SK-N-SH (cell line): Measurements from ENCODE around the gene CCSER1. TPM values are rescaled to one million over a fixed set of nuclear protein-coding genes. Genes with fewer than 3 reads are reported as not detected.

Experiments
- CTCF ChIA-PET: fragments of 300-600, 350-600 bp; formaldehyde crosslinking; extraction: SDS; loops from one replicate; lab custom pipeline; 2021; lab: Yijun Ruan, JAX
- POLR2A ChIA-PET: fragments of 350-600 bp; sonication (Branson Sonifier 250); formaldehyde crosslinking; extraction: SDS; loops from one replicate; lab custom pipeline; 2020; ENCODE audit warnings: antibody characterized with exemption, inconsistent platforms; lab: Yijun Ruan, JAX
- DNase-seq: peaks from one replicate; pipeline ENCODE4 v3.0.0; 2012
- H2AFZ ChIP-seq: fragments of 200-600 bp; sonication (generic); 2 replicates; pipeline ENCODE4 v1.8.1; 2016; ENCODE audit warnings: antibody characterized with exemption, mild to moderate bottlenecking, low read depth
- H3F3A ChIP-seq: fragments of 200-600 bp; sonication (generic); replicated peaks from 2 replicates; pipeline ENCODE3; 2016; ENCODE audit warnings: antibody characterized with exemption, mild to moderate bottlenecking; ENCODE audit not compliant: insufficient read depth
- H3K27ac ChIP-seq, 2 experiments: fragments of 200-500 bp in 1 of 2; fragments of 200-600 bp in 1 of 2; sonication (Bioruptor generic) in 1 of 2; sonication (generic), shearing (Covaris generic) in 1 of 2; 2 replicates each; pipeline versions ENCODE4 v1.5.1 to v1.6.1; 2014 to 2016; ENCODE audit warnings: low read depth in 2 of 2, inconsistent platforms in 1 of 2, low read length in 1 of 2, mild to moderate bottlenecking in 1 of 2, mixed read lengths in 1 of 2
- H3K27me3 ChIP-seq: fragments of 200-600 bp; sonication (generic), shearing (Covaris generic); 2 replicates; pipeline ENCODE4 v1.6.1; 2016; ENCODE audit warnings: mixed run types; ENCODE audit not compliant: insufficient read depth
- H3K36me3 ChIP-seq, 2 experiments: fragments of 200-500 bp in 1 of 2; fragments of 200-600 bp in 1 of 2; sonication (Bioruptor generic) in 1 of 2; sonication (generic) in 1 of 2; replicated peaks in 1 of 2; 2 replicates each; pipeline versions ENCODE3 to v1.5.1; 2014 to 2016; ENCODE audit warnings: low read length in 1 of 2, mild to moderate bottlenecking in 1 of 2; ENCODE audit not compliant: insufficient read depth in 2 of 2, control insufficient read depth in 1 of 2
- H3K4me1 ChIP-seq, 2 experiments: fragments of 200-500 bp in 1 of 2; fragments of 200-600 bp in 1 of 2; sonication (Bioruptor generic) in 1 of 2; sonication (generic), shearing (Covaris generic) in 1 of 2; 2 replicates each; pipeline versions ENCODE4 v1.5.1 to v1.6.1; 2014 to 2016; ENCODE audit warnings: low read depth in 1 of 2, low read length in 1 of 2, mixed run types in 1 of 2; ENCODE audit not compliant: insufficient read depth in 2 of 2, control insufficient read depth in 1 of 2
- H3K4me2 ChIP-seq: fragments of 200-600 bp; sonication (generic), shearing (Covaris generic); 2 replicates; pipeline ENCODE4 v1.6.1; 2017; ENCODE audit warnings: mixed run types
- H3K4me3 ChIP-seq, 2 experiments: fragments of 200-500 bp in 1 of 2; fragments of 200-600 bp in 1 of 2; sonication (Bioruptor generic) in 1 of 2; sonication (generic), shearing (Covaris generic) in 1 of 2; 2 replicates each; pipeline versions ENCODE4 v1.5.1 to v1.8.1; 2014 to 2016; ENCODE audit warnings: low read depth in 2 of 2, inconsistent platforms in 1 of 2, low read length in 1 of 2, mild to moderate bottlenecking in 1 of 2, mixed read lengths in 1 of 2, moderate library complexity in 1 of 2
- H3K79me2 ChIP-seq: fragments of 200-600 bp; sonication (generic); 2 replicates; pipeline ENCODE4 v1.8.1; 2017; ENCODE audit warnings: mild to moderate bottlenecking; ENCODE audit not compliant: insufficient read depth
- H3K9ac ChIP-seq: fragments of 200-600 bp; sonication (generic); 2 replicates; pipeline ENCODE4 v1.6.1; 2017; ENCODE audit warnings: mixed run types
- H3K9me2 ChIP-seq: fragments of 200-600 bp; sonication (generic); 2 replicates; pipeline ENCODE4 v1.6.1; 2017; ENCODE audit warnings: mixed run types
- H3K9me3 ChIP-seq: fragments of 200-600 bp; sonication (generic); 2 replicates; pipeline ENCODE4 v1.6.1; 2017; ENCODE audit warnings: mixed run types, mild to moderate bottlenecking, moderate library complexity
- H4K20me1 ChIP-seq: fragments of 200-600 bp; sonication (generic); 2 replicates; pipeline ENCODE4 v1.6.1; 2017; ENCODE audit warnings: mild to moderate bottlenecking, mixed run types; ENCODE audit not compliant: insufficient read depth
- CTCF ChIP-seq: fragments of 200-600 bp; sonication (generic); IDR thresholded peaks from 2 replicates; pipeline ENCODE4 v1.6.1; 2017; ENCODE audit warnings: antibody characterized with exemption, mild to moderate bottlenecking, moderate library complexity
- MXI1 ChIP-seq: IDR thresholded peaks from 2 replicates; pipeline ENCODE4 v1.6.1; 2012; ENCODE audit warnings: mild to moderate bottlenecking, low read depth, low read length, improper control_type of control experiment
- RCOR1 ChIP-seq: fragments of 150-350 bp; IDR thresholded peaks from 2 replicates; pipeline ENCODE4 v1.6.1; 2017; ENCODE audit warnings: antibody characterized with exemption, low read length
- SMC3 ChIP-seq: IDR thresholded peaks from 2 replicates; pipeline ENCODE4 v1.6.1; 2012; ENCODE audit warnings: low read depth, low read length, improper control_type of control experiment
- USF2 ChIP-seq: fragments of 150-350 bp; IDR thresholded peaks from 2 replicates; pipeline ENCODE4 v1.6.1; 2017; ENCODE audit warnings: antibody characterized with exemption, low read length, low read depth, borderline replicate concordance
- WGBS: methylation state at CpG from one replicate; pipeline ENCODE4 v1.1.6; 2017; ENCODE audit warnings: low lambda C conversion rate; 5-methylcytosine and 5-hydroxymethylcytosine counted together
- polyA plus RNA-seq, 3 experiments: library from polyadenylated mRNA; depleted of rRNA; stranded (reverse); fragments of >200 nt; gene quantifications; 2 replicates each; pipeline ENCODE4 v1.2.3, GENCODE V29; 2012

CCSER1 gene
- polyA plus RNA-seq, 1 of the 3 experiments (the other 2 are of a cell fraction): 0.05 TPM

GRCh38 chr4:90126805-90127204, 389 bp upstream of the CCSER1 start:
- TF ChIP-seq SMC3 (no peak), CTCF (no peak), RCOR1 (no peak), USF2 (no peak)
- Histone ChIP-seq H3K4me3 (peak overlapping the region in 1 of 2 experiments; percentile 56; a peak in 2 of 4 replicates), H4K20me1 (no peaks in the 10 kb centered on the region), H3K4me1 (no peaks in the 10 kb centered on the region; a peak in 2 of 4 replicates), H3K27me3 (peaks cover 11% of the 10 kb centered on the region), H2AFZ (0 out of 2 replicates have a peak overlapping the region, but pooled peaks have one; percentile 72), H3K9me3 (no peaks in the 10 kb centered on the region), H3K9ac (no peak overlapping the region), H3K27ac (peak overlapping the region in 1 of 2 experiments; percentile 19; a peak in 1 of 4 replicates), H3F3A (no peaks in the 10 kb centered on the region), H3K4me2 (peak overlapping the region; percentile 81), H3K36me3 (no peaks in the 10 kb centered on the region), H3K79me2 (no peaks in the 10 kb centered on the region), H3K9me2 (no peaks in the 10 kb centered on the region)
- ChIA-PET CTCF (interaction anchor here (1.1 kb wide), 1 partner anchor 166 kb away, joined by 7 read pairs; no protein-coding TSS in a partner anchor), POLR2A (interaction anchor here (0.9 to 1.0 kb wide), 3 partner anchors 8 to 109 kb away, joined by 3 to 5 read pairs (median 3); no protein-coding TSS in a partner anchor)
- DNase-seq: no peak
- WGBS: 78% methylated on average over 8 of the region's 8 CpGs

- Histone ChIP-seq H3K9me2 (no peaks in the 10 kb centered on the region), H3K9ac (no peak overlapping the region), H2AFZ (0 out of 2 replicates have a peak overlapping the region, but pooled peaks have one; percentile 72), H3K27me3 (peaks cover 11% of the 10 kb centered on the region), H3K4me3 (peak overlapping the region; percentile 52 to 56), H3F3A (no peaks in the 10 kb centered on the region), H3K9me3 (no peaks in the 10 kb centered on the region), H3K27ac (peak overlapping the region in 1 of 2 experiments; percentile 84; a peak in 2 of 4 replicates), H3K79me2 (no peaks in the 10 kb centered on the region)
- POLR2A ChIA-PET: interaction anchor here (0.6 to 1.0 kb wide), 4 partner anchors 9 to 108 kb away, joined by 3 to 5 read pairs (median 3); no protein-coding TSS in a partner anchor
- DNase-seq: peak; percentile 72
- 0% methylated on average over 3 of the region's 81 CpGs for WGBS
- TF ChIP-seq MXI1 (0 out of 2 replicates have a peak, but pooled peaks have one; percentile 7), RCOR1 (no peak)
- TF ChIP-seq, all 33 proteins: peak for 1
- Histone ChIP-seq H3K4me1 (no peaks in the 10 kb centered on the region; a peak in 2 of 4 replicates), H3K4me2 (peak overlapping the region; percentile 81), H3K36me3 (no peaks in the 10 kb centered on the region), H4K20me1 (no peaks in the 10 kb centered on the region)
- CTCF ChIA-PET: interaction anchor here (1.1 to 2.1 kb wide), 3 partner anchors 9 to 165 kb away, joined by 6 to 7 read pairs (median 7); no protein-coding TSS in a partner anchor
Measured at GRCh38 chr4:90127706-90128345, 632 bp downstream of the CCSER1 start.
